ENCODE measurements around the gene KRT38. TPM values are rescaled to one million over a fixed set of nuclear protein-coding genes. Genes with fewer than 3 reads are reported as not detected.

KRT38 gene
- total RNA-seq, 1 experiment from 2014 or later, result not detected

GRCh38 chr17:41419716-41420115 is 21.1 kb downstream of the KRT38 start:
- Histone ChIP-seq H3K9me3 (no peaks in the 10 kb centered on the region), H3K4me3 (ENCODE audit: low read depth, low read length) (no peak overlapping the region), H3K27me3 (replicated peaks; ENCODE audit: control insufficient read depth, insufficient read depth, low read length) (no peaks in the 10 kb centered on the region), H3K36me3 (ENCODE audit: control insufficient read depth, insufficient read depth, low read length) (no peaks in the 10 kb centered on the region), H3K4me1 (peaks cover 41% of the 10 kb centered on the region)
- H3K36me3 Mint-ChIP-seq (ENCODE audit: insufficient read depth, unreplicated experiment), result no peaks in the 10 kb centered on the region
- no TSS peak for BruUV-seq (replicated peaks)
- intact Hi-C loops (cut with micrococcal nuclease; ENCODE audit: unreplicated experiment), result loop anchor here (5.0 to 10.0 kb wide), 4 partner anchors 63 to 243 kb away; partner anchors contain the start of genes KRT19, KRT33A and KRT35
- CTCF ChIA-PET, result no interaction called here
- H3K4me1 Mint-ChIP-seq (ENCODE audit: low read depth, unreplicated experiment), result peaks cover 50% of the 10 kb centered on the region
- POLR2A ChIA-PET, result no interaction called here
- H3K4me3 Mint-ChIP-seq (ENCODE audit: unreplicated experiment), result no peak overlapping the region
- no peak overlapping the region for H3K27ac Mint-ChIP-seq (ENCODE audit: unreplicated experiment)
- no peaks in the 10 kb centered on the region for H3K9me3 Mint-ChIP-seq (ENCODE audit: unreplicated experiment)
- no peaks in the 10 kb centered on the region for H3K27me3 Mint-ChIP-seq (ENCODE audit: insufficient read depth, unreplicated experiment)
- no peak for DNase-seq
- no peak for TF ChIP-seq CTCF (IDR thresholded peaks at IDR 0.05; ENCODE audit: insufficient read depth in 1 of 2, low read depth in 1 of 2, low read length in 1 of 2, severe bottlenecking in 1 of 2, unreplicated experiment in 1 of 2)

- intact Hi-C loops (cut with micrococcal nuclease; ENCODE audit: unreplicated experiment), result loop anchor here (5.0 to 10.0 kb wide), 4 partner anchors 63 to 244 kb away; partner anchors contain the start of genes KRT19, KRT33A and KRT35
- Mint-ChIP-seq H3K9me3 (ENCODE audit: unreplicated experiment) (no peaks in the 10 kb centered on the region), H3K36me3 (ENCODE audit: insufficient read depth, unreplicated experiment) (no peaks in the 10 kb centered on the region), H3K4me3 (ENCODE audit: unreplicated experiment) (no peak overlapping the region), H3K27ac (ENCODE audit: unreplicated experiment) (peak overlapping the region; percentile 5), H3K27me3 (ENCODE audit: insufficient read depth, unreplicated experiment) (no peaks in the 10 kb centered on the region), H3K4me1 (ENCODE audit: low read depth, unreplicated experiment) (peaks cover 64% of the 10 kb centered on the region)
- DNase-seq, result no peak
- ChIA-PET CTCF (interaction anchor here (0.7 to 2.7 kb wide), 17 partner anchors 12 to 614 kb away, joined by 3 to 11 read pairs (median 4); no protein-coding TSS in a partner anchor), POLR2A (interaction anchor here (0.5 kb wide), 1 partner anchor 49 kb away, joined by 6 read pairs; no protein-coding TSS in a partner anchor)
- no peaks in the 10 kb centered on the region for H3K36me3 ChIP-seq (ENCODE audit: control insufficient read depth, insufficient read depth, low read length)
- no peaks in the 10 kb centered on the region for H3K9me3 ChIP-seq
- no peak overlapping the region for H3K4me3 ChIP-seq (ENCODE audit: low read depth, low read length)
- no peak for TF ChIP-seq CTCF (IDR thresholded peaks at IDR 0.05; ENCODE audit: insufficient read depth in 1 of 2, low read depth in 1 of 2, low read length in 1 of 2, severe bottlenecking in 1 of 2, unreplicated experiment in 1 of 2)
- H3K27me3 ChIP-seq (replicated peaks; ENCODE audit: control insufficient read depth, insufficient read depth, low read length), result no peaks in the 10 kb centered on the region
- H3K4me1 ChIP-seq, result peaks cover 54% of the 10 kb centered on the region
- no TSS peak for BruUV-seq (replicated peaks)
Observed at GRCh38 chr17:41418116-41418860, 22.5 kb downstream of the KRT38 start.

GRCh38 chr17:41417576-41418015 is 23.2 kb downstream of the KRT38 start:
- Histone ChIP-seq H3K27me3 (replicated peaks; ENCODE audit: control insufficient read depth, insufficient read depth, low read length) (no peaks in the 10 kb centered on the region), H3K4me1 (peaks cover 60% of the 10 kb centered on the region), H3K4me3 (ENCODE audit: low read depth, low read length) (no peak overlapping the region), H3K36me3 (ENCODE audit: control insufficient read depth, insufficient read depth, low read length) (no peaks in the 10 kb centered on the region), H3K9me3 (no peaks in the 10 kb centered on the region)
- Mint-ChIP-seq H3K4me3 (ENCODE audit: unreplicated experiment) (no peak overlapping the region), H3K27ac (ENCODE audit: unreplicated experiment) (peak overlapping the region; percentile 5), H3K9me3 (ENCODE audit: unreplicated experiment) (no peaks in the 10 kb centered on the region), H3K36me3 (ENCODE audit: insufficient read depth, unreplicated experiment) (no peaks in the 10 kb centered on the region), H3K27me3 (ENCODE audit: insufficient read depth, unreplicated experiment) (no peaks in the 10 kb centered on the region), H3K4me1 (ENCODE audit: low read depth, unreplicated experiment) (peaks cover 70% of the 10 kb centered on the region)
- ChIA-PET POLR2A (interaction anchor here (0.5 kb wide), 1 partner anchor 50 kb away, joined by 6 read pairs; no protein-coding TSS in a partner anchor), CTCF (interaction anchor here (0.7 to 2.7 kb wide), 17 partner anchors 11 to 614 kb away, joined by 3 to 11 read pairs (median 4); no protein-coding TSS in a partner anchor)
- peak; percentile 63 to 65 for DNase-seq
- TF ChIP-seq CTCF (IDR thresholded peaks at IDR 0.05; ENCODE audit: insufficient read depth in 1 of 2, low read depth in 1 of 2, low read length in 1 of 2, severe bottlenecking in 1 of 2, unreplicated experiment in 1 of 2), result peak; percentile 70 to 71
- no TSS peak for BruUV-seq (replicated peaks)
- intact Hi-C loops (cut with micrococcal nuclease; ENCODE audit: unreplicated experiment), result loop anchor here (5.0 to 10.0 kb wide), 4 partner anchors 63 to 245 kb away; partner anchors contain the start of genes KRT19, KRT33A and KRT35
